ENCODE measurements around the gene CACNA1H.
"Not testable (repeated sequence)": the region's sequence is repeated elsewhere in the genome, so short reads cannot be mapped to it uniquely, and the experiment has no call there.

CACNA1H gene

DNA sequence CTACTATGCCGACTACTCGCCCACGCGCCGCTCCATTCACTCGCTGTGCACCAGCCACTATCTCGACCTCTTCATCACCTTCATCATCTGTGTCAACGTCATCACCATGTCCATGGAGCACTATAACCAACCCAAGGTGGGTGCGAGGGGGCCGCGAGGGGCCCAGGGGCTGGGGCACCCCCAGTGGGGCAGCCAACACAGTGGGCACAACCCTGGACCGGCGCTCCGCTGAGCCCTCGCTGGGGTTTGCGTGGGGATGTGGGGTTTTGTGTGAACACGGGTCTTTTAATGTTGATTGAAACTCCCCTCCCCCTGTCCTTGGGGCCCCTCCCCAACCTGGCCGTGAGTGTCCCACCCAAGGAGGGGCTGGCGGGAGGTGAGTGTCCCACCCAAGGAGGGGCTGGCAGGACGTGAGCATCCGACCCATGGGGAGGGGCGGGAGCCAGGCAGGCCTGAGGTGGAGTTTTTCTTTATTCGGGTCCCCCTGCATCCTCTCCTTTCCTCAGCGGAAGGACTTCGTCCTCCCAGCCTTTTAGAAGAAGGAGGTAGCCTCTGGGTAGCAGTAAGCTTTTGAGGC lies 61.0 kb downstream of the CACNA1H start:
- no peak for DNase-seq (ENCODE audit: low spot score)

DNA sequence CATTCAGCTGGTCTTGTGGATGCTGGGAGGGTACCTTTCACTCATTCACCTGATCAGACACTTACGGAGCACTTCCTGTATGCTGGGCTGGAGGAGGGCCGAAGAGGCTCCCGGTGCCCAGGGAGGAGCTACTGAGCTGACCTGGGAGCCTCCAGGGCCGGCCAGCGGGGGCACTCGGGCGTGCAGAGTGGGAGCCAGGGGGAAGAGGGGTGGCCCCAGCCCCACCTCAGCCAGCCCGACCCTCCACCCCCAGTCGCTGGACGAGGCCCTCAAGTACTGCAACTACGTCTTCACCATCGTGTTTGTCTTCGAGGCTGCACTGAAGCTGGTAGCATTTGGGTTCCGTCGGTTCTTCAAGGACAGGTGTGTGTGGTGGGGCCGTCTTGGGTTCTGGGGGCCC lies 61.8 kb downstream of the CACNA1H start:
- DNase-seq (ENCODE audit: low spot score): no peak

DNA sequence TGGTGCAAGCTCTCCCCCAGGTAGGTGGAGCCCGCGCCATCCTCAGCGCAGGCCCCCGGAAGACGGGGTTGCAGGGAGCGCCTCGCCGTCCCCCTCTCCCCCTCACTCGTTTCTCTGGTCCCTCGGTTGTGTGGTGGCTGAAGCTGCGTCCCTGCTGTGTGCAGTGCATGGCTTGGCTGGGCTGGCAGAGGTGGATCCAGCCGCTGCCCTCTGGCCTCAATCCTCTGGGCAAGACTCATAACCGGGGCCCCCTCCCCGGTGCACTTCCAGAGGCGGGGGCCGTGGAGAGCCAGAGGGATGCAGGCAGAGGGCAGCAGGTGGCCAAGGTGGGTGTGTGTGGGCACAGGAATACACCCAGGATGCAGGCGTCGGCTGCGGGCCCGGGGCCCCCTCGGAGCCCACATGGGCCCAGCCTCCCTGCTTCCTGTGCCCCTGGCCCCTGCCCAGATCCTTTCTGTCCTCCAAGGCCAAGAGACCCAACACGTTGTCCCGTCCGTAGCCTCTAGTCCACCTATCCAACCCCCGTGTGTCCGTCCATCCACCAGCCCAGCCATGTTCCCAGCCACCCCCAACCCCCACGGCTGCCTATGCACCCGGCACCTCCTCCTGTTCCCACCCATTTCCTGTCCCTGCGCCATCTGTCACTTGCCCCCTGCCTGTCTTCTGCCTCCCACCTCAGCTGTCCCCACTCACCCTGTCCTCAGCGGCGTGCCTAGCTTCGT lies 62.8 kb downstream of the CACNA1H start:
- no peak for DNase-seq (ENCODE audit: low spot score)

DNA sequence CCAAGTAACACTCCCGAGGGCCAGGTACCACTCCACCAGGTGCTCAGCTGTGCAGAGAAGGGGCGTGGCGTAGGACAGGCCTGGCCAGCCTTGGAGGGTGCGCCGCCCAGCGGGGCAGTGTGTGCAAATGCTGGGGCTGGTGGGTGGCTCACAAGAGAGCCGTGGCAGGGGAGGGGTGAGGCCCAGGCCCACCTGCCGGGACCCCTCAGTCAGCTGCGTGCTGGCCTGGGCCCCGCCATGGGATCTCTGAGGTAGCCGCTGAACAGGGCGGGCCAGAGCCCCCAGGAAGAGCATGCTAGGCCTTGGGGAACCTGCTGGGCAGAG lies 63.4 kb downstream of the CACNA1H start:
- DNase-seq (ENCODE audit: low spot score): no peak

DNA sequence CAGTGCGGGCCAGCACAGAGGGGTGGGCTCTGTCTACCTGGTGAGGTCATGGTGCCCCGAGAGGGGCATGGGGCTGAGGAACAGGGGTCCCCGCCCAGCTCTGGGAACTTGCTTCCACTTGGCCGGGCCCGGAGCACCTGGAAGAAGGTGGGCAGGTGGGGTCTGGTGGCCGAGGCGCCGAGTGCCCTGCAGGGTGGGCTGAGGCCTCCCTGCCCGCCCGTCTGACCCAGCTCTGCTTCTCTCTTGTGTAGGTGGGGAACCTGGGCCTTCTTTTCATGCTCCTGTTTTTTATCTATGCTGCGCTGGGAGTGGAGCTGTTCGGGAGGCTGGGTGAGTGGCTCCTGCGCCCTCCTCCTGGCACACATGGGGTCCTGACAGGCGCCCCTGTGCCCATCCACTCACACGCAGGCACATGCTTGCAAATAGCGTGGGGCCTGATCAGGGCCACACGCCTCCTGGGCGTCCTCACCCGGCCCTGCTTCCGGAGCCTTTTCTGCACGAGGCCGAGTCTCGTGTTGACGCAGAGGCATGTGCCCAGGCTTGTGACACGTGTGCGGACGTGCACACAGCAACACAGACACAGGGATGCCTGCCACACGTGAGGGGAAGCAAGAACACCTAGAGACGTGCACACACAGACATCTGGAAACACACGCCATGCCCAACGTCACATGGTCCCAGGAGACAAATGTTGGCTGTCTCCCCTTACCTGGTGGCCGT lies 63.9 kb downstream of the CACNA1H start:
- no peak for DNase-seq (ENCODE audit: low spot score)

DNA sequence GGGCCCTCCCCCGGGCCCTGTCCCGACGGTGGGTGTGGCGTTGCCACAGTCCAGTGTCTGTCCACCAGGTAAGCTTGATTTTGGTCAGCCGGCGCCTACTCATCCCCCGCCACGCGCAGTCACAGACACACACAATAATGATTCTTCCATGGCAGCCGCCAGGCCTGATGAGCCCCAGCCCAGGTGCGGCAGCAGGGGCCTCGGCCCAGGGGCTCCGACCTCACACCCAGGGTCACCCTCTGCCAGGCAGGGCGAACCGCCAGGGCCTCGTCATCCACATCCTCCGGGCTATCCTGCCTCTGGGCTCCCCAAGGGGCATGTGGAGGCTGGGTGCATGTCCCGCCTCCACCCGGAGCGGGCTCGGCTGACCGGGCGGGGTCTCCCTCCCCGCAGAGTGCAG lies 64.6 kb downstream of the CACNA1H start:
- no peak for DNase-seq (ENCODE audit: low spot score)

DNA sequence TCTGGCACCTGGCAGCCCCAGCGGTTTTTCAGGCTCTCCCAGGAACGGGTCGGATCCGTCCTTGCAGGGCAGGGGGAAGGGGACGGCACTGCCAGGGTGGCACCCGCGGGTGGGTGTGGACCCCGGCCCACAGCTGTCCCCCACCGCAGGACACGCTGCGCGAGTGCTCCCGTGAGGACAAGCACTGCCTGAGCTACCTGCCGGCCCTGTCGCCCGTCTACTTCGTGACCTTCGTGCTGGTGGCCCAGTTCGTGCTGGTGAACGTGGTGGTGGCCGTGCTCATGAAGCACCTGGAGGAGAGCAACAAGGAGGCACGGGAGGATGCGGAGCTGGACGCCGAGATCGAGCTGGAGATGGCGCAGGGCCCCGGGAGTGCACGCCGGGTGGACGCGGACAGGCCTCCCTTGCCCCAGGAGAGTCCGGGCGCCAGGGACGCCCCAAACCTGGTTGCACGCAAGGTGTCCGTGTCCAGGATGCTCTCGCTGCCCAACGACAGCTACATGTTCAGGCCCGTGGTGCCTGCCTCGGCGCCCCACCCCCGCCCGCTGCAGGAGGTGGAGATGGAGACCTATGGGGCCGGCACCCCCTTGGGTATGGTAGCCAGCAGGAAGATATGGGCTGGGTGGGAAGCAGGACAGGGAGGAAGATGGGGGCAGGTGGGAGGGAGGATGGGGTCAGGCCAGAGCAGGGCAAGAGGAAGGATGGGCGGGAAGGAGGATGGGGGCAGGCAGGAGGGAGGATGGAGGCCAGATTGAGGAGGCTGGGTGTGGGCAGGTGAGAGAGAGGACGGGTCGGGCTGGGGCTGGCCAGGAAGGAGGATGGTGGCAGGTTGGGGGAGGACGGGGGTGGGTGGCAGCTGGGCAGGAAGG lies 65.4 kb downstream of the CACNA1H start:
- no peak for DNase-seq (ENCODE audit: low spot score)

DNA sequence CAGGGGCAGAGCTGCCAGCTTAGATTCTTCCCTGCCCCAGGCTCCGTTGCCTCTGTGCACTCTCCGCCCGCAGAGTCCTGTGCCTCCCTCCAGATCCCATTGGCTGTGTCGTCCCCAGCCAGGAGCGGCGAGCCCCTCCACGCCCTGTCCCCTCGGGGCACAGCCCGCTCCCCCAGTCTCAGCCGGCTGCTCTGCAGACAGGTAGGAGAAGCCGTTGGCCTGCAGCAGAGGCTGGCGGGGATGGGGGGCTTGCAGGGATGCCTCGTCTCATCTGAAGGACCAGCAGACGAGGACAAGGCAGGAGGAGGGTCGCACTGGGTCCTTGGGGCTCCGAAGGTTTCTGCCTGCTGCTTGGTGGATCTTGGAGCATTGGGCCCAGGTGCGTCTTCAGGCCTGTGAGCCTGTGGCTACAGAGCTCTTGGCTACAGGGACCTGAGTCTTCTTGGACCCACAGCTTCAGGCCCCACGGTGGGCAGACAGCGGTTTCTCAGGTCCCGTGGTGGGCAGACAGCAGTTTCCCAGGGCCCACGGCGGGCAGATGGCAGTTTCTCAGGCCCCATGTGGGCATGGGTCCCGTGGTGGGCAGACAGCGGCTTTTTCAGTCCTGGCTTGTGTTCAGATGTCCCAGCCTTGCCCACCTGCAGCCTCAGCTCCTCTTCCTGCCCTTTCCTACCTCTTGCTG lies 66.2 kb downstream of the CACNA1H start:
- DNase-seq (ENCODE audit: low spot score): no peak

DNA sequence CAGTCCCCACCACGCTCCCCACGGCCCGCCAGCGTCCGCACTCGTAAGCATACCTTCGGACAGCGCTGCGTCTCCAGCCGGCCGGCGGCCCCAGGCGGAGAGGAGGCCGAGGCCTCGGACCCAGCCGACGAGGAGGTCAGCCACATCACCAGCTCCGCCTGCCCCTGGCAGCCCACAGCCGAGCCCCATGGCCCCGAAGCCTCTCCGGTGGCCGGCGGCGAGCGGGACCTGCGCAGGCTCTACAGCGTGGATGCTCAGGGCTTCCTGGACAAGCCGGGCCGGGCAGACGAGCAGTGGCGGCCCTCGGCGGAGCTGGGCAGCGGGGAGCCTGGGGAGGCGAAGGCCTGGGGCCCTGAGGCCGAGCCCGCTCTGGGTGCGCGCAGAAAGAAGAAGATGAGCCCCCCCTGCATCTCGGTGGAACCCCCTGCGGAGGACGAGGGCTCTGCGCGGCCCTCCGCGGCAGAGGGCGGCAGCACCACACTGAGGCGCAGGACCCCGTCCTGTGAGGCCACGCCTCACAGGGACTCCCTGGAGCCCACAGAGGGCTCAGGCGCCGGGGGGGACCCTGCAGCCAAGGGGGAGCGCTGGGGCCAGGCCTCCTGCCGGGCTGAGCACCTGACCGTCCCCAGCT lies 67.3 kb downstream of the CACNA1H start:
- no peak for DNase-seq (ENCODE audit: low spot score)

DNA sequence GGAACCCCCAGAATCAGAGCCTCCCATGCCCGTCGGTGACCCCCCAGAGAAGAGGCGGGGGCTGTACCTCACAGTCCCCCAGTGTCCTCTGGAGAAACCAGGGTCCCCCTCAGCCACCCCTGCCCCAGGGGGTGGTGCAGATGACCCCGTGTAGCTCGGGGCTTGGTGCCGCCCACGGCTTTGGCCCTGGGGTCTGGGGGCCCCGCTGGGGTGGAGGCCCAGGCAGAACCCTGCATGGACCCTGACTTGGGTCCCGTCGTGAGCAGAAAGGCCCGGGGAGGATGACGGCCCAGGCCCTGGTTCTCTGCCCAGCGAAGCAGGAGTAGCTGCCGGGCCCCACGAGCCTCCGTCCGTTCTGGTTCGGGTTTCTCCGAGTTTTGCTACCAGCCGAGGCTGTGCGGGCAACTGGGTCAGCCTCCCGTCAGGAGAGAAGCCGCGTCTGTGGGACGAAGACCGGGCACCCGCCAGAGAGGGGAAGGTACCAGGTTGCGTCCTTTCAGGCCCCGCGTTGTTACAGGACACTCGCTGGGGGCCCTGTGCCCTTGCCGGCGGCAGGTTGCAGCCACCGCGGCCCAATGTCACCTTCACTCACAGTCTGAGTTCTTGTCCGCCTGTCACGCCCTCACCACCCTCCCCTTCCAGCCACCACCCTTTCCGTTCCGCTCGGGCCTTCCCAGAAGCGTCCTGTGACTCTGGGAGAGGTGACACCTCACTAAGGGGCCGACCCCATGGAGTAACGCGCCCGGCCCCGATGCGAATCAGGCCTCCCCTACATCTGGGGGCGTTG lies 68.1 kb downstream of the CACNA1H start:
- no peak for DNase-seq (ENCODE audit: low spot score)

DNA sequence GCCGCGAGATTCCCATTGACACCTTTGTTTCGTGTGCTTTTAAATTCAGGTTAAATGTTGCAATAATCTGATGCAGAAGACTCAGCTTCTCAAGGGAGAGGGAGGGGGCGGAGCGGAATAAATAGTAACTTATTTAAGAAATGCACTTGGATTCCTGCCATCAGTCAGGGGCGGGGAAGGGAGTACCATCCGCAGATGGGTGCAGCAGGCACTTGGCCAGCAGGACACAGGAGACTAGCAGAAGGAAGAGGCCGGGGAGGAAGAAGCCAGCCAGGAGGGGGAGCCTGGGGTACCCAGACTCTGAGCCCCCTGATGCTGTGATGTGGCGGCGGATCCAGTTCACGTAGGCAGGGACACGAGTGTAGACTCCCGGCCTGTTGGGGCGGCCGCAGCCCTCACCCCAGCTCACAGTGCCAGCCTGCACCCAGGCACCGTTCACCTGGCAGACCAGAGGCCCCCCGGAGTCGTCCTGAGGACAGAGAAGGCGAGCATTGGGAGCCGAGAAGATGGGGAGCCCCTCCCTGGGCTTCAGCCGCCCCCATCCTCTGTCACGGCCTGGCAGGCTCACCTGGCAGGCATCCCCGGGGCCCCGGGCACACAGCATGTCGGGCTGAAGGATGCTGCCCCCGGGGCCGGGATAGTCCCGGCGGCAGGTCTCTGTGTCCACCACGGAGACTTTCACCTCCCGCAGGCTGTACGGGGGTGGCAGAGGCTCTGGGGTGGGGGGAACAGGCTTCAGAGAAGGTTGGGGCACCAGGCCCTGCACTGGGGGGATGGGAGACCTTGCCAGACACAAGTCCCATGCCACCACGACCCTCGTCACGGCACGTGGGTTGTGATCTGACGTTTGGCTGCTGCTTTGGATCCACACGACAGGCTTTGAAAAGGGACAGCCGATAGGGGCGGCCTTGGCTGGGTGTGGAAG lies 69.0 kb downstream of the CACNA1H start:
- DNase-seq (ENCODE audit: low spot score): no peak

DNA sequence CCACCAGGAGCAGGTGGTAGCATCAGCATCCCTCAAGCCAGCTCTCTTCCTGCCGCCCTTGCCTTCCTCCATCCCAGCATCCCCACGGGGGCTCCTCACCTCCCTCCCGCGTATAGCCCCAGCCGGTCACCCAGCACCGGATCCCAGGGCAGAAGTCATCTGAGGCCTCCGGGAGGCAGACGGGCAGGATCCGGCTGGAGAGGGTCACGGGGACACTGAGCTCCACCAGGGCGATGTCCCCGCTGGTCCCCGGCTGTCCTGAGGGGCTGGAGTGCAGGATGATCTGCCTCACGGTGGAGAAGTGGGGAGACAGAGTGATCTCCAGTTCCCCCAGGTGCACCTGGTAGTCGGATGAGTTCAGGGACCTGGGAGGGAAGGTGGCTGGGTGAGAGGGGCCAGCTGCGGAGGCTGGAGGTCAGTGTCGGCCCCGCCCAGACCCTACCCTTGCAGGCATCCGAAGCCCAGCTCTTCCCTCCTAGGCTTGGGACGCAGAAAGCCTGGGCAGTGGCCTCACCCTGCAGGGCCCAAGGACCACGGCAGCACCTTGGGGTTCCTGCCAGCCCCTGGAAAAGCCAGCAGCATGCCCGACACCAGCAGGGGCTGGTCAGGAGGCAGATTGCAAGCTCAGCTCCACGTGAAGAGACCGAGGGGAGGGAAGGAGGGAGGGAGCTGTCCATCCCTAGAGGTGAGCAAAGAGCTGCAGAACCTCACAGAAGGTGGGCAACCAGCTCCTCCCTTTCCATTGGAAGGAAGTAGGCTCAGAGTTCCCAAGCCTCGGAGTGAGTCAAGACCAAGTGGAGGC lies 69.8 kb downstream of the CACNA1H start:
- DNase-seq (ENCODE audit: low spot score): no peak

DNA sequence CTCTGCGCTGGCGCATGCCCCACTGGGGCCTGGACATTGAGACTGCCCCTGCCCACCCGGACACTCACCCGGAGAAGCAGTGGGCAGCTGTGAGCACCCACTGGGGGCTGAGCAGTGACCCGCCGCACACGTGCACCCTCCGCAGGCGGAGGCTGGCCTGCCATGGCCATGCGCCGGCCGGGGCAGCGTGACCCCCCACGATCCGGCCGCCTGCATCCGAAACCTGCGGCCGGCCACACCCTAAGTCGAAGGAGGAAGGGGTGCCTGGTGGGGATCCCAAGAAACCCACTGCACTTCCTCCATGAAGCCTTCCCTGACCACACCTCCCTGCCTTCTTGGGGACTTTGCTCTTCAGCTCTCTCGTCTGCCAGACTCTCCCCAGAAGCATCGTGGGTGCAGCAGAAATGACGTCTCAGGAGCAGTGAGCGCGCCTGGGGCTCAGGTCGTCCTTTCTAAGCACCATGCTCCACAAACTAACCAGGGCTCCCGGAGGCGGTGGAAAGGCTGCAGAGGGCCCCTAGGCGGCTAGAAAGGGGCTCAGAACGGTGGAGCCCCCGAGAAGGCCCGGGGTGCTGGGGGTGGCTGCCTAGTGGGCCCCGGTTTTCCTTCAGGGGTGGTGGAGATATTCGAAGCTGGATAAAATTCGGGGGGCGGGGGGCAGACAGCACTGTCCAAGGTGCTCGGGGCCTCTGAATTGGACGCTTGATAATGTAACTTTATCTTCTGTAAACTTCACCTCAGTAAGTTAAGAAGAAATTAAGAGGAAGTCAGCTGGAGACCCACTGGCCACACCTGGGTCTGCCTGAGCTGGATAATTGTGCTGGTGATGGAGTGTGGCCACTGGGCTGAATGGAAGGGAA lies 70.7 kb downstream of the CACNA1H start:
- no peak for DNase-seq (ENCODE audit: low spot score)

DNA sequence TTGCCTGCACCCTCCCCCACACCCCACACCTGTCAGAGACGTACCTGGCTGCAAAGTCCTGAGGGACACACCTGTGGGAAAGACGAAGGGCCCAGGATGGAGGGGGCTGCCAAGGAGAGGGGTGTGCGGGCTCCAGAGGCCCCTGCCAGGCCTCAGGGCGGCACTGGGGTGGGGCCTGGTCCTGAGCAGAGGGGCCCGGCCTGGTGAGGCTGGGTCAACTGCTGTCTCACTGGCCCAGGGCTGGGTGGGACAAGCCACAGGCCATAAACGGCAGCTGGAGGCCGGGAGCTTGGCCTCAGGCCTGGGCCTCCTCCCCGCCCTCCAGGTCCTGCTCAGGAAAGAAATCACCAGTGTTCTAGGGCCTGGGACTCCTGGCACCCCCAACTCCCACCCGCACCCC lies 71.7 kb downstream of the CACNA1H start:
- DNase-seq (ENCODE audit: low spot score): no peak

DNA sequence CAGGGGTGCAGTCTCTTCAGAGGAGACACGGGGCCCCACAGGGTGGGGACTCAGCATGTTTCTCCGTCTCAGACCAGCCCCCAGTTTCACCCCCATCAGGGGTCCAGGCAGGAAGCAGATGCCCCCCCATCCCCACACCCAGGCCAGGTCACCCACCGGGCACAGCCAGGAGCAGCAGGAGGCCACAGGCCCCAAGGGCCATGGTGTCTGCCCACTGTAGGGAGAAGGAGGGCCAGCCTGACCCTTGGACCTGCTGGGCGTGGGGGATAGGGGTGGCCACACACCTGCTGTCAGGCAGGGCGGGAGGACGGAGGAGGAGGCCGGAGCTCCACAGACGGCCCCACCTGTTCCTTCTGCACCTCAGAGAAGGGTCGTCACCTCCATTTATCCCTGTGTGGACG lies 72.1 kb downstream of the CACNA1H start, which contains the start of gene TPSG1:
TPSG1 (minus strand) TSS at position 218 of the 401 bp plus-strand sequence; CDS start at position 202, 16 bp downstream.
- DNase-seq (ENCODE audit: low spot score): no peak

DNA sequence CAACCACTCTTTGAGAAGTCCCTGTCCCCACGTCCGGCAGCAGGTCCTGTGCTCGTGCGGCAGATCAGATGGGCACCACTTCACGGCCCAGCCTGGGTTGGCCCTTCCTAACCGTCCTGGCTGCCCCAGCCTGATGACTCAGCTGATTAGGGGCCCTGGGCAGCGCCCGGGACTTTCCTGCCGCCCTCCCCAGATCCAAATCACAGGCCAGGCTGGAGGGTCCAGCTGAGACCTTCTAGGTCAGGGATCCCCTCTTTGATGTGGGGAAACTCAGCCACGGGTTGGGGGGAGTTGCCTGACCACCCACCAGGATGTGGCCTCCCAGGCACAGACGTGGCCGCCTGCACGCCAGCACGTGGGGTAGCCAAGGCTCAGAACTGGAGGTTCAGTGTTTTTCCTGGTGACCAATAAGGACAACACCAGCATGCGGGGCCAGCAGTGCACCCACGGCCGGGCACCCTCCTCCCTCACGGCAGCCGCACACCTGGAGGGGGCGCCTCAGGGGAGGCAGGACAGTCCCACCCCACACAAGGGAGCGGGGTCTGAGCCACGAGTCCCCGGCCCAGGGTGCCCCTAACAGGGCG lies 72.9 kb downstream of the CACNA1H start:
- not testable (repeated sequence) for DNase-seq (ENCODE audit: low spot score)

DNA sequence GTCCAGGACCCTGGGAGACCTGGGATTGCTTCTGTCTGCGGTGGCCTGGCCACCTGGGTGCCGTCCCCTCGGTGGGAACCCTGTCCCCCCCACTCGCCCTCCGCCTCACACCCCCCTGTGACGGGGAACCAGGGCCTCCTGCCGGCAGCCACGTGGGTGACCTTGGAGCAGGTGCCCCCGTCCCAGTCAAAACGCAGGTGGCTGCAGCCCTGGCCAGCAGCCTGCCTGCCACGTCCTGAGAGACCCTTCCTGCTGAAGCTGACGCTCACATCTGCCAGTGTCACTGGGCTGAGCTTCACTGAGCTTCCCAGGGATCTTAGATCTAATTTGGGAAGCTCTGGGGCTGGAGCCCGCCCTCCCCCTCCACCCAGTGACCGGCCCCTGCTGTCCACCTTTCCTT lies 73.8 kb downstream of the CACNA1H start:
- not testable (repeated sequence) for DNase-seq (ENCODE audit: low spot score)
